NCI-H1694 treated with DMSO at 0.1 percent for 48 hours (cell line): ENCODE data around the gene RNF187.
A peak's percentile ranks its signal among the peaks of the same experiment; 100 is the strongest.
"Not testable (repeated sequence)": the region's sequence is repeated elsewhere in the genome, so short reads cannot be mapped to it uniquely, and the experiment has no call there.

Experiments used
- DNase-seq: peaks from one replicate; lab custom pipeline; 2025; lab: John Stamatoyannopoulos, UW

The RNF187 gene

GRCh38 chr1:228460821-228461220 lies 26.4 kb upstream of the RNF187 start:
- DNase-seq, result peak; percentile 39

- no peak for DNase-seq
Measured at GRCh38 chr1:228462560-228462959, 24.6 kb upstream of the RNF187 start.

DNA sequence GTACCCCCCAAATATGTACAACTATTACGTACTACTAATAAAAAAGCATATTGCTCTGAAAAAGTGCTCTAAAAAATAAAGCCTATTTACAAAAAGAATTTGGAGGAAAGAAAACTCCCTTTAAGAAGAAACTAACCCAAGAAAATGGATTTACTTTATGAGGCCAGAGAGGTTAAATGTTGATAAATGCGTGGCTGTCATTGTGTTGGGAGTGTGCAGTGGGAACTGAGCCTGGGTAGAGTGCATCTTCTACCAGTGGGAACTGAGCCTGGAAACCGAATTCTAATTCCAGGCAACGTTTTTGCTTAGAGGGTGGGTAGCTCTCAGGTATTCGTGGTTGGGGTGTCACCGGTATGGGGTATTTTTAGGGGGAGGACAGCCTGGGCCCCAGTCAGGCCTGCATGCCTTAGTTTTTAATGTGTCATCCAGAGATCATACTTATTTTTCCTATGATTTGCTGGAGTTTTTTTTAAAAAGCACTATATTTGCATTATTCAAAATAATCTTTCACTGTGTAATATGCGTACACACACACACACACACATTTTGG lies 24.1 kb upstream of the RNF187 start:
- no peak for DNase-seq

GRCh38 chr1:228463559-228464455 lies 23.4 kb upstream of the RNF187 start:
- no peak for DNase-seq

GRCh38 chr1:228464487-228464983 lies 22.6 kb upstream of the RNF187 start:
- peak; percentile 98 for DNase-seq

- DNase-seq, result no peak
Measured at GRCh38 chr1:228465141-228465540, 22.0 kb upstream of the RNF187 start.

GRCh38 chr1:228465571-228466146 lies 21.5 kb upstream of the RNF187 start:
- DNase-seq, result peak; percentile 12

GRCh38 chr1:228468188-228468587 lies 19.0 kb upstream of the RNF187 start:
- not testable (repeated sequence) for DNase-seq

GRCh38 chr1:228469413-228470162 lies 17.6 kb upstream of the RNF187 start:
- peak; percentile 54 for DNase-seq

GRCh38 chr1:228471154-228471761 lies 15.9 kb upstream of the RNF187 start:
- DNase-seq, result no peak

GRCh38 chr1:228471762-228472398 lies 15.3 kb upstream of the RNF187 start:
- DNase-seq, result peak; percentile 41

- DNase-seq, result no peak
Measured at GRCh38 chr1:228472655-228473054, 14.5 kb upstream of the RNF187 start.

DNA sequence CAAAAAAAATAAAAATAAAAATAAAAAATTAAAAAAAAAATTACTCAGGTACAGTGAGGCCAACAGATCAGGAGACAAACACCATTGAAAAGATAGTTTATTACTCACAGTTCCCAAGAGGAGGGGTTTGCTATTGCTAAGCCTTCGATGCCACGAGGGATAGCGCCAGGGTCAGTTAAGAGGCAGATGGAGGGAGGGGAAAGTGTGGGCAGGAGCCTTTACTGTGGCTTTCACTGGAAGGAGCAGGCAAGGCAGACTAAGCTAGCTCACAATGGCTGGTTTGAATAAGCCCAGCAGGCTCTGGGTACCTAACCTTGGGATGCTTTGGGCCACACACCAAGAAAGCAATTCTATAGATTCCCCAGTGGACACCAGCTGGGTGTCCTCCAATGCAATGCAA lies 12.7 kb upstream of the RNF187 start:
- no peak for DNase-seq

- no peak for DNase-seq
Measured at GRCh38 chr1:228475812-228476211, 11.4 kb upstream of the RNF187 start.

DNA sequence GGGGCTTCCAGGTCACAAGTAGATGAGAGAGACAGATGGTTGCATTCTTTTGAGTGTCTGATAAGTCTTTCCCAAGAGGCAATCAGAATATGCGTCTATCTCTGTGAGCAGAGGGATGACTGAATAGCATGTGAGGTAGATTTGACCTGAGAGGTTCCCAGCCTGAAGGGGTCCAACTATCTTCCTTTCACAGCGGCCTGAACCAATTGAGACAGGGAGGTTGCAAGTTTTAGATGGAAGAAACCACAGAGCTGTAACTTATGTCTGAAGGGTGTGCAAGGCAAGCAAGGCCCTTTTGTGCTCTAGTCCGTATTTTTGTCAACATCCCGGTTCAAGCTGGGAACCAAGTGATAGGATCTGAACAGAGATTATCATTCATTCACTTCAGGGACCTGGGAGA lies 9.9 kb upstream of the RNF187 start:
- no peak for DNase-seq

- no peak for DNase-seq
Measured at GRCh38 chr1:228478326-228478725, 8.9 kb upstream of the RNF187 start.

- no peak for DNase-seq
Measured at GRCh38 chr1:228478912-228479711, 8.1 kb upstream of the RNF187 start.

DNA sequence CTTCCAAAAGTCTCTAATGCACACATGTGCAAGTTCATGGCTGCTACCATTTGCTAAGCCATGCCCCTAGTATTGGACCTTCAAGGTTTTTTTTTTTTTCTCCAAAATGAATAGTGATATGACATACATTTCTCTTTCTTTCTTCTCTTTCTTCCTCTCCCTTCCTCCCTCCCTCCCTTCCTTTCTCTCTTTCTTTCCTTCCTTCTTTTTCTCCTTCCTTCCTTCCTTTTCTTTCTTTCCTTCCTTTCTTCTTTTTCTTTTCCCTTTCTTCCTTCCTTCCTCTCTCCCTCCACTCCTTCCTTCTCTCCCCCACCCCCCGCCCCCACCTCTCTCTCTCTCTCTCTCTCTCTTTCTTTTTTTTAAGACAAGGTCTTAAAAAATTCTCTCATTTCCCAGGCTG lies 3.4 kb upstream of the RNF187 start:
- DNase-seq, result no peak

- DNase-seq, result peak; percentile 85
Measured at GRCh38 chr1:228486596-228487335, 416 bp upstream of the RNF187 start.
